ENCODE data around the gene CORO2B. TPM values are rescaled to one million over a fixed set of nuclear protein-coding genes. Genes with fewer than 3 reads are reported as not detected.

Gene CORO2B
- total and polyA plus RNA-seq, 10 donors = 0.93 to 8.8 (median 3.6) TPM

GRCh38 chr15:68557469-68558317 lies 21.1 kb upstream of the CORO2B start:
- Histone ChIP-seq H3K9me3 (no peaks in the 10 kb centered on the region), H3K27ac (no peak overlapping the region), H3K4me1 (peaks cover 14 to 22% (median 18%) of the 10 kb centered on the region in 6 donors), H3K36me3 (no peaks in the 10 kb centered on the region), H3K27me3 (replicated peaks in 1 of 7) (peaks cover 0 to 72% (median 9%) of the 10 kb centered on the region in 7 donors), H3K4me3 (no peak overlapping the region)
- intact Hi-C loops (cut with DNase I; ENCODE audit: low total_unique reads) = loop anchor here (5.0 kb wide), 1 partner anchor 115 kb away; no protein-coding TSS in a partner anchor
- TF ChIP-seq POLR2AphosphoS5 (IDR thresholded peaks at IDR 0.05) = no peak
- TF ChIP-seq POLR2A (IDR thresholded peaks at IDR 0.05) = no peak
- no peak for TF ChIP-seq CTCF (IDR thresholded peaks at IDR 0.05 in 8 of 11, conservative IDR thresholded peaks at IDR 0.05 in 3 of 11)
- no peak for DNase-seq
- 90 to 98% (median 94%) methylated on average over 8 to 9 of the region's 9 CpGs for WGBS, 5 donors

- Histone ChIP-seq H3K4me1 (peaks cover 14 to 22% (median 18%) of the 10 kb centered on the region in 6 donors), H3K27me3 (replicated peaks in 1 of 7) (peaks cover 0 to 65% (median 9%) of the 10 kb centered on the region in 7 donors), H3K27ac (peak overlapping the region in 1 of 8 donors; percentile 16), H3K9me3 (no peaks in the 10 kb centered on the region), H3K4me3 (peak overlapping the region in 7 of 8 donors; percentile 23 to 61 (median 33)), H3K36me3 (no peaks in the 10 kb centered on the region)
- WGBS, 5 donors = 34 to 41% (median 37%) methylated on average over 30 of the region's 30 CpGs
- peak; percentile 67 for DNase-seq
- no peak for TF ChIP-seq POLR2A (IDR thresholded peaks at IDR 0.05)
- no peak for TF ChIP-seq POLR2AphosphoS5 (IDR thresholded peaks at IDR 0.05)
- no peak for TF ChIP-seq CTCF (IDR thresholded peaks at IDR 0.05 in 8 of 11, conservative IDR thresholded peaks at IDR 0.05 in 3 of 11)
- intact Hi-C loops (cut with DNase I; ENCODE audit: low total_unique reads) = loop anchor here (5.0 kb wide), 1 partner anchor 114 kb away; no protein-coding TSS in a partner anchor
Observed at GRCh38 chr15:68558318-68559305, 20.2 kb upstream of the CORO2B start.

GRCh38 chr15:68559345-68560310 lies 19.2 kb upstream of the CORO2B start:
- Histone ChIP-seq H3K27me3 (replicated peaks in 1 of 7) (peaks cover 0 to 55% (median 9%) of the 10 kb centered on the region in 7 donors), H3K9me3 (no peaks in the 10 kb centered on the region), H3K27ac (peak overlapping the region in 1 of 8 donors; percentile 16), H3K36me3 (no peaks in the 10 kb centered on the region), H3K4me3 (peak overlapping the region in 7 of 8 donors; percentile 23 to 61 (median 33)), H3K4me1 (peaks cover 14 to 22% (median 18%) of the 10 kb centered on the region in 6 donors)
- TF ChIP-seq POLR2AphosphoS5 (IDR thresholded peaks at IDR 0.05) (peak; percentile 35 to 74 (median 58)), POLR2A (IDR thresholded peaks at IDR 0.05) (no peak), CTCF (IDR thresholded peaks at IDR 0.05 in 8 of 11, conservative IDR thresholded peaks at IDR 0.05 in 3 of 11) (peak; percentile 91 to 98 (median 96))
- intact Hi-C loops (cut with DNase I; ENCODE audit: low total_unique reads) = loop anchor here (5.0 to 10.0 kb wide), 2 partner anchors 95 to 113 kb away; no protein-coding TSS in a partner anchor
- DNase-seq = peak; percentile 96
- 1 to 5% (median 2%) methylated on average over 40 to 54 of the region's 54 CpGs for WGBS, 5 donors
